Embryonic facial prominence (tissue), 1 donor: ENCODE data around the gene RAPGEF1.

Source experiments
- DNase-seq: peaks from one replicate; pipeline ENCODE4 v3.0.0-alpha.2; 2016; ENCODE audit errors: extremely low spot score

RAPGEF1 gene

GRCh38 chr9:131625508-131625787, 114.4 kb downstream of the RAPGEF1 start:
- no peak for DNase-seq

DNA sequence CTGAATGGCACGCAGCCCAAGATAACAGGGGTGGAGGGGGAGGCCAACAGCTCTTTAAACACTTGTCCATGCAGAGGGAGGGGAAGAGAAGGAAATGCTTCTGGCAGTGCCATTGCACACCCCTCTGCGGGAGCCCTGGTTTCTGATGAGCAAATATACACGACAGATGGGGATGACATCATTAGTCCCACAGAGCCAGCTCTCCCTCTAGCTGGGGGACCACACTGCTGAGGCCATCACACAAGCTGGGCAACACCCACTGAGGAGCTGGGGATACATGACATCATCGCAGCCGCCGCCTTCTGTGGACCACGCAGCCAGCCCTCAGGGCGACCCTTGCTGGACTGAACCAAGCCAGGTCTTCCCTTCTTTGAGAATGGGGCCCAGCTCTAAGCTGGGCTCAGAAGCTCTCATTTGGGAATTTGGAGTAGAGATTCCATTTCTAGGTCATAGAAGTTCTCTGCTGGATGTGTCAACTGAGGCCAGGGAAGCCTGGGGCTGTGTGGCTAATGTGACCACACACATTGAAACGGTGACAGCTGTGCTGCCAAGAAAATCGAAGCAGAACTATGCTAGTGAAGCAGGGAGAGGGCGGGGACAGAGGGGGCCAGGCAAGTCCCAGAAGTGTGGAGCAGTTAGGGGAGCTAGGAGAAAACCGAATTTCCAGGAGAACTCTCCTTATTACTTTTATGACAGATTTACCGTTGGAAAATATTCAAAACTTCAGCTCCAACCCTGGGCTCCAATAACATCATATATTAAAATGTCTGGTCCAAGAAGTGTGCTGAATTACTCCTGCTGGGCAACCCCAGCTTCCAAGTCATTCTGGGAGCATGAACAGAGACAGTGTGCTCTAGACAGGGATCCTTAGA, 115.0 kb downstream of the RAPGEF1 start:
- DNase-seq, result no peak

DNA sequence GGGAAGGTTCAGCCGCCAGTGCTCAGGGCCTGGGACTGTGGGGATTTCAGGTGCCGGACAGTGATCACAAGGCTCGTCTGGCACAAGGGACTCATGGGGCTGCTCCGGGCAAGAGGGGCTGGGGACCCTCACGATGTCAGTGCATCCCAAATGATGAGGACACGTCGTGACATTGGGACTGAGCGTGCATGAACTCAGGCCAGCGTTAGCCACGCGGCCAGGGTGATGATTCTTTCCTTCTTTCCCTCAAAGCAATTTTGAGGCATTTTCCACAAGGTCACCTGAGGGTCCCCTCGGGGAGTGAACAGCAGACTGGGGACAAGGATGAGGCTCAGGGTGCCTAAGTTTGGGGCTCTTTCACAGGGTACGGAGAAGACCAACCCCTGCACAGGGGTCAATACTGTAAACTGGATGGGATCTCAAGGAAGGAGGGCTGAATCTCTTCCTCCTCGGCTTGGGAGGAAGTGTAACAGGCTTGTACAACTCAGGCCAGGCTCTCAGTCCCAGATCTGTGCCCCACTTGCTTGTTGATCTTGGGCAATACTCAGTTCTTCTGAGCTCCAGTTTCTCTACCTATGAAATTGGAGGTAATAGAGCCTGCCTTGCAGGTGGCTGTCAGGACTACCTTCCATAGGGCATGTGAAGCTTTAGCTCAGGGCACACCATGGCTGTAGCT, 116.1 kb downstream of the RAPGEF1 start:
- no peak for DNase-seq

DNA sequence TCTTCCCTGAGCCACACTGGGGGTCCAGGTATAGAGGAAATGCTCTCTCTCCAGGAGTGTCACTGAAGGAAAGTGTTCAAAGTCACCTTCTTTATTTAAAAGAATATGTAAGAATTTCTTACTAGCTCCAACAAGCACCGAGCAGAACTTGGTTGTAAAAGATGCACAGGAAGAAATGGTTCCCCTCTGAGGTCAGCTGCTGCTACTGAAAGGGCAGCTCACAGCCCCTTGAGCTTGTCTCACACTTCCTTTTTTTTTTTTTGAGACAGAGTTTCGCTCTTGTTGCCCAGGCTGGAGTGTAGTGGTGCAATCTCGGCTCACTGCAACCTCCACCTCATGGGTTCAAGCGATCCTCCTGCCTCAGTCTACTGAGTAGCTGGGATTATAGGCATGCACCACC, 117.4 kb downstream of the RAPGEF1 start:
- no peak for DNase-seq

DNA sequence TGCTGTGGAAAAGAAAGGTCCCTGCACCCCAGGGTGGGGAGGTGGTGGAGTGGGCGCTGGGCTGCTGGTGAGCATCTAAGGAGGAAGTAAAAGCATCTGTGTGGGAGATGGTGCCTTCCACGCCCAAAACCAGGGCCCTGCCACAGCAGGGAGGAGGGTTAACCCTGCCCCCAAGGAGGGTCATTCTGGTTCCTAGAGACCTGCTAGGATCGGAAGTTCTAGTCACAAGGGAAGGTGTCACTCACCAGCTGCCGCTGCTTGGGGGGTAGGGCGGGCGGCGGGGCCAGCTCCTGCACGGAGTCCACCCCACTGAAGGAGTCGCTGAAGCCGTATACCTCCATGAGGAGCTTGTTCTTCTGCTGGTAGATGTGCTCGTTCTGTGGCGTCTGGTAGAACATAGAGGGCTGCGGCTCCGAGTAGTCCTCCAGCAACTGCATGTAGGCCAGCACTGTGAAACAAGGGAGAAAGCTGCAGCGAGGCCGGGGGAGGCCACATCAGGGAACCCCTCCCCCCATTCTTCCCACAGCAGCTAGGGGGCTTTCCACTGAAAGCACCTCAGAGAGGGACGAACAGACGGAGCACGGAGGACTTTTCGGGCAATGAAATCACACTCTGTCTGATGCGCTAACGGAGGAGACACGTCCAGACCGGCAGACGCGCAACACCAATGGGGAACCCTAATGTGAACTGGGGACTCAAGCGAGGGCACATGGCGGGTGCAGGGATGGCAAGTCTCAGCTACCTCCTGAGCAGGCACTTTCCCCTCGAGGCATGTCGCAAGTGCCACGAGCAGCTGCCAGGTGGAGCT, 118.1 kb downstream of the RAPGEF1 start:
- DNase-seq, result no peak

DNA sequence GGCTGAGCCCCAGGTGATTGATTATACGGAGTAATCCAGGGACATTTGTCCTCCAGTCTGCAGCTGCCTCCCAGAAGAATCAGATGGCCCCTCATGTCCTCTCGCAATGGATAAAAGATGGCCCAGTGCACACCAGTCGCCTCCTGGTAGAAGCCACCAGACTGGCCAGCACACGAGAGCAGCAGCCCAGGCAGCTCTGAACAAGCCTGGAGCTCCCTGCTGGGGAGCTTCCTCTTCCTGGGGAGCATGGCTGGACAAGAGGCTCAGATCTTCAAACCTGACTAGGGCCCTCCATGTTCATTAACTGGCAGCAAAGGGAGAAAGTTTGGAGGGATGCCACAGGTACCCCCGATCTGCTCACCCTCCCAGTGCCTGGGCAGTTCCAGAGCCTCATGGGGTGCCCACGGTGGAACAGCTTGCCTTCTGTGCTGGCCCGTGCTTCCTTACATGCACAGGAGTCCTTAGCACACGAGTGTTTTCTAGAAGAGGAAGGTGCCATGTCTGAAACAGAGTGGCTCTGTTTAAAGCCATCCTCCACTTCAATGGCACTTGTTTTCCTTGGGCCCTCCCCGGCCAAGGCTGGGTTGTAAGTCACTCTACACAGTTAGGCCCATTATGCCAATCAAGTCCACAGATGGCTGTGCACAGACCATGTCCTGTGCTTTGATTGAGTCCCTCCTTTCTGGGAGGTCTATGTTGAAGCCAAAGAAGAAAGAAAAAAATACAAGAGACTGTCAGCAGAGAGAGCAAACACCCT, 118.9 kb downstream of the RAPGEF1 start:
- DNase-seq, result no peak

DNA sequence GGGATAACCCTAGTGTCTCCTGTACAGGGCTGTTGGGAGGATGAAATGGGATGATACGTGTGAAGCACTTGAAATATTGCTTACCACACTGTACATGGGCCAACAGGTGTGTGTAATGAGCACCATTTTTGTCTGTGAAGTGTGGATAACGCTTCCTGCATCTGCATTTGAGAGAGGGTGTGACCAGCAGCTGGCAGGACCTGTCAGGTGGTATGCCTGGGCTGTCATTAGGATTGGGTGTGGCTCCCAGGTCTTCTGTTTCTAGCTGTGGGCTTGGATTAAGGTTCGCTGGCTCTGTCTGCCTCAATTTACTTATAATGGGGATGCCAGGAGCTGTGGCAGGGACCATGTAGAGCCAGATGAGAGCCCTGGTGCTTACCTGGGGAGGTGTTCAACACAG, 120.2 kb downstream of the RAPGEF1 start:
- DNase-seq, result no peak

- no peak for DNase-seq
Observed at GRCh38 chr9:131618785-131619184, 121.1 kb downstream of the RAPGEF1 start.

DNA sequence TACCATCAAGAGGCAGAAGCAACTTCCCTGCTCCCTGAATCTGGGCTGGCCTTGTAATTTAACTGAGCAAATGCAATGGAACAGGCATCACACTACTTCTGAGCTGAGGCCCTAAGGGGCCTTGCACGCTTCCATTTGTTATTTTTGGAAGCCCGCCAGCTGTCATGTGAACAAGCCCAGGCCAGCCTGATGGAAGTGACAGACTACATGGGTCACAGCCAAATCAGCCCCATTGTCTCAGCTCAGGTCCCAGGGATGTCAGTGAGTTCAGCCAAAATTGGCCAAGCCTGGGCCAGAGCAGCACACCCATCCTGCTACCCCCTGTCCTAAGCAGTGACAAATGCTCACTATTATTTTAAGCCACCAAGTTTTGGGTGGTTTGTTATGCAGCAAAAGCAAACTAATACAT, 121.8 kb downstream of the RAPGEF1 start:
- DNase-seq, result no peak

GRCh38 chr9:131617611-131618010, 122.3 kb downstream of the RAPGEF1 start:
- DNase-seq, result no peak

- no peak for DNase-seq
Observed at GRCh38 chr9:131616983-131617604, 122.8 kb downstream of the RAPGEF1 start.

DNA sequence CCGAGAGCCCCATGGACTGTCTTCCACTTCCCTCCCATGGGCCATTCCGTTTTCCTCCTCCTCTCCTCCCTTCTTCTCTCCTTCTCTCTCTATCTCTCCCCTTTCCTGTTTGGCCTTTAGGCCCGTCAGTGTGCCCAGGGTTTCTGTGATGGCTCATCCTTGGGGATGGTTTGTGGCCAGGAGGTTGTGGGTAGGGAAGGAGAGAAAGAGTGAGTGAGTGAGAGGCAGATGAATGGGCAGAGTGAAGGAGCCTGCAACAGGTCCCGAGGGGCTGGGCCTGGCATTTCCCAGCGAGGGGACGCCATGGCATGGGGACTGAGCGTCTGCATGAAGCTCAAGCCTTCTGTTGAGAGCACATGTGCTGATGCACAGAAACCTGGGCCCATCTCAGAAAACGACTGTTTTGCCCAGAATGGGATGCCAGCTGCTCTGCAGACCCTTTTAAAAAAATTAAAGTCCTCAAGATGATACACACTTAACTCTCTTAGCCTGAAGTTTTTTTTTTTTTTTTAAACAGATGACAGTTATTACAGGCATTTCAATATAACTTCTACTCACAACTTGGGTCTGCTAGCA, 125.4 kb downstream of the RAPGEF1 start:
- no peak for DNase-seq

GRCh38 chr9:131613921-131614320, 126.0 kb downstream of the RAPGEF1 start:
- no peak for DNase-seq

- DNase-seq, result no peak
Observed at GRCh38 chr9:131612851-131613250, 127.0 kb downstream of the RAPGEF1 start.

GRCh38 chr9:131611586-131612315, 128.1 kb downstream of the RAPGEF1 start:
- no peak for DNase-seq

GRCh38 chr9:131610231-131610761, 129.6 kb downstream of the RAPGEF1 start:
- no peak for DNase-seq

- no peak for DNase-seq
Observed at GRCh38 chr9:131609099-131609830, 130.6 kb downstream of the RAPGEF1 start.

DNA sequence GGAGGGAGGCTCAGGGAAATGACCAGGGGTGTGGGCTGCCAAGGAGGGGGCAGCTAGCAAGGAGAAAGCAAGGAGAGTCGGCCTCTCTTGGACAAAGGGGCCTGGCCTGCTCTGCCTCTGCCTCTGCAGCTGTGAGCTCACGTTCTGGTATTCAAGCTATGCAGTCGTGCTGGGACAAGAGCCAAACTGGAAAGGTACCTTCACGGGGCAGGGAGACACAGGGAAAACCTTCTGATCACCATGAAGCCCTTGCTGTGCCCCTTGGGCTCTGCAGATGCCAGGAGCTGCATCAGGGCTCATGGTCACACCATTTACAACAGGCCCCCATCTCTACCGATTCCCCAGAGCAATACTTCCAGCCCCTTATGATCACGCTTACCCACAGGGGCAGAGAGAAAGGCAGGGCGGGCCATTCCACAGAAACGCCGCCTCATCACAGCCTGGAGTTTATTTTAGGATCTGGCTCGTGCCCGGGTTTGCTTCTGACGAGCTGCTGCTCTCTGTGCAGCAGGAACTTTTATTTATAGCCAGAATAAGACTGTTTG, 131.3 kb downstream of the RAPGEF1 start:
- peak; percentile 86 for DNase-seq

- no peak for DNase-seq
Observed at GRCh38 chr9:131607591-131607990, 132.3 kb downstream of the RAPGEF1 start.
